GM18873 (cell line): ENCODE data around the gene RIOK1.

ENCODE experiments used
- ATAC-seq: cut with Tn5 transposase; IDR thresholded peaks from one replicate; pipeline ENCODE4 v1.9.1; 2021; ENCODE audit warnings: mild to moderate bottlenecking, moderate library complexity, moderate number of reproducible peaks; ENCODE audit not compliant: unreplicated experiment, low FRiP score

Gene RIOK1

DNA sequence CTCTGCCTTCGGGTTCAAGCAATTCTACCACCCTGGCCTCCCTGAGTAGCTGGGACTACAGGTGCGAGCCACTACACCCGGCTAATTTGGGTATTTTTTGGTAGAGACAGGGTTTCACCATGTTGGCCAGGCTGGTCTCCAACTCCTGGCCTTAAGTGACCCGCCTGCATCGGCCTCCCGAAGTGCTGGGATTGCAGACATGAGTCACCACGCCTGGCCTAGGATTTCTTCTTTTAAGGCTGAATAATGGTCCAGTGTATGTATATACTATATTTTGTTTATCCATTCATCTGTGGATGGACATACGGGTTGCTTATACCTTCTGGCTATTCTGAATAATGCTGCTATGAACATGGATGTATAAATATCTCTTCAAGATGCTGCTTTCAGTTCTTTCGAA is 17.1 kb downstream of the RIOK1 start:
- no peak for ATAC-seq

DNA sequence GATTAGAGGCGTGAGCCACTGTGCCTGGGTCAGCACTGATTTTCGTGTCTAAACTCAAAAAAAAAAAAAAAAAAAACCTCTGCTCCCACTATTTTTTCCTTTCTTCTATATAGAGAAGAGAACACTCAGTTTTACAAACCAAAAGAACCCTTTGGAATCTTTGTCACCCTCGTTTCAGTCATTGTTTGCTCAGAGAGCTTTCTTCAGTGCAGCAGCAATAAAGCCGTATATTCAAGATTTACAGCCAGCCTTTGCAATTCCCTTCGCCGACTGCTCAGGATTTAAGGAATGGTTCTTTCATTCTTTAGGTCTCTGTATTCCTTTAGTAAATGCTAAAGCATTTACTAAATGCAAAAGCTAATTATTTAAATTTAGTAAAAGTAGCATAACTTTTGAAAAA is 20.1 kb downstream of the RIOK1 start:
- no peak for ATAC-seq

DNA sequence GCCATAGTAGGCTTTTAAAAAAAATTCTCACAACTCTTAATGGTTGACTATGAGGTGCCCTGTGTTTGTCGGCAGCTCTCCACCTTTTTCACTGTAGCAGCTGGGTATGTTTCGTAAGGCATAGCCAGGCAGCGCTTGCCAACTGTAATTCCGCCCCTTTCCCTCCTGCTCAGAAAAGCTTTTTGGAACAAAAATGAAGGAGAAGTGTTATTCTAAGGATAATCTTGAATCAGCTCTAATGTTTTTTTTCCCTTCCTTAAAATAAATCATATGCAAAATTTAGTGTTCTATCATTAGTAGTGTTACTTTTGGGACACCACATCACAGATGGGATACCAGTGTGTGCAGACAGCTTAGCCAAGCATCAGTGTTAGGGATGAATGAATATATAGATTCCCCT is 21.2 kb downstream of the RIOK1 start:
- no peak for ATAC-seq

DNA sequence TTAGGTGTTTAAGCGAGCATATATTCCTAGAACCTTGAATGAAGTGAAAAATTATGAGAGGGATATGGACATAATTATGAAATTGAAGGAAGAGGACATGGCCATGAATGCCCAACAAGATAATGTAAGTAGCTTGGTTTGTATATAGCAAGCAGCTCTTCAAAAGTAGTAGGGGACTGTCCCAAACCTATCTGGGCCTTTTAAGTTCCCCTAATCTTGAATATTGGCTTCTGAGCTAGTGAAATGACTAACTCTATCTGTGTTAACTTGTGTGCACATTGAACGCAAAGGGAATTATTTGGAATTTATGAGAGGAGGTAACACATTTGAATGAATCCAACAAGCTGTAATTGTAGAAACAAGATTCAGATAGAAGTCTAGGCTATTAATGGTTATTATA is 21.7 kb downstream of the RIOK1 start:
- no peak for ATAC-seq

DNA sequence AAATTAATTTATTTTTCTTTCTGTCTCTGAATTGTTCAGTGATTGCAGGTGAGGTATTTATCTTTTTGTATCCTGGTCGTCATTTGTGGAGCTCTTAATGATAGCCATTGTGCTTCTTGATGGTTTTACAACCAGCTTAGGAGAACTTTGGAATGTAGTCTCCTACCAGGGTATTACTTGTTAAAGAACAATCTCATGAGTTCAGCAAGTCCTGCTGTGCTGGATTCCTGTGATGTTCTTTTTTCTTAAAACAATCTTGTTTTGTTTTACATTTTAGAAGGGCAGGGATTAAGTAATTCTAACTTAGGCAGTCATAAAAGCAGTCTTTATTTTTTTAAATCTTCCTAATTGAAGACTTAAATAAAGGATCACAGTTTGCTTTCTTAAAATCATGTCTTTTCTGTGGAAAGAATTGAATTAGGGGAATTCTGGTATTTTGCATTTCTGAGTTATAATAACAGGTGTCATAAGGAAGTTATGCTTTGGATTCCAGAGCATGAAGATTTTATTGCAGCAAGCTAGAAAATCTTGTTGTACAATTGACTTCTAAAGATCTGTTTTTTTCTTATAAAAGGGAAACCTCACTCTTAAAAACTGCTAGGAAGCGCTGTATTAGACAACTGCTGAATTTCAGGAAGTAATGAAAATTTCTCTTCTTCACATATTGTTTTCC is 23.7 kb downstream of the RIOK1 start:
- no peak for ATAC-seq

DNA sequence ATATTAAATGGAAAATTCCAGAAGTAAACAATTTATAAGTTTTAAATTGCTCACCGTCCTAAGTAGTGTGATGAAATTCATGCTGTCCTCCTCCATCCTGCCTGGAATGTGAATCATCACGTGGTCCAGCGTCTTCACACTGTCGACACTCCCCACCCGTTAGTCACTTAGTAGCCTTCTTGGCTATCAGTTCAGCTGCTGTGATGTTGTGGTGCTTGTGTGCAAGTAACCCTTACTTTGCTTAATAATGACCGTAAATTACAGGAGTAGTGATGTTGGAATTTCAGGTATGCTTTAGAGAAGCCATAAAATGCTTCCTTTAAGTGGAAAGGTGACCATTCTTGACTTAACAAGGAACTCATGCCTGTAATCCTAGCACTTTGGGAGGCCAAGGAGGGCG is 25.2 kb downstream of the RIOK1 start:
- ATAC-seq: no peak

DNA sequence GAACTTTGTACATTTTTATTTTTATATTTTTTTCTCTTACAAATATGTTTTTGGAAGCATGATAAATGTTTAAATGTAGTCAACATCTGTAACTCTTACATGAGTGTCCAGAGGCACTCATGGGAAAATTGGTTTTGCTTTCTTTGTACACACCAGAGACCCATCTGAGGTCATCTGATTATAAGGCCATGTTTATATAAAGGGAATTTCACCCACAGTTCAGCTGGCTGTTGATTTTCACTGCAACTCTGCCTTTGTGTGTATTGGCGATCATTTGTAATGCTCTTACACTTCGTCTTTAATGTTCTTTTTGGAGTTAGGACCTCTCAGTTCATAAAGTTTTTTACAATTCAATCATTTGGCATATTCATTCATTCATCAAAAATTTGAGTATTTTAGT is 28.1 kb downstream of the RIOK1 start:
- ATAC-seq: no peak

DNA sequence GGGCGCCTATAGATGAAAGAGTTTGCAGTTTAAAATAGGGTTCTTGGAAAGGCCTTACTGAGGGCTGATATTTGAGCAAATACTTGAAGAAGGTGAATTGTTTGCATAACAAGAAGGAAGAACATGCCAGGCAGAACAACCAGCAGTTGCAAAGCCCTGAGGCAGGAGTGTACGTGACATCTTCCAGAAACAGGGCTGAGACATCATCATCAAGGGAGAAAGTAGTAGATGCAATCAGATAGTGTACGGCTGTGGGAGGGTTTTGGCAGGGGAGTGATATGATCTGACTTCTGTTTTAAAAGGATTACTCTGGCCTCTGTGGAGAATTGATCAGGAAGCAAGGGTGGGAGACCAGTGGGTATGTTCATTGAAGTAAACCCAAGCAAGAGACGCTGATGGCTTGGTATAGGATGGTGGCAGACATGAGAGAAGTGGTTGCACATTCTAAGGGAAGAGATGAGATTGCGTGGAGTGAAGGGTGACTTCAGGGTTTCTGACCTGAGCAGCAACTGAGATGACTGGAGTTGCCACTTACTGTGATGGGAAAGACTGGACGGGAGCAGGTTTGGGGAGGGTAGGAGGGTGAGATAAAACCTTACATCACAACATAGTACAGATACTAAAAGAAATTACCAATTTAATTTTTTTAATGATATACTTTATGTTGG is 28.8 kb downstream of the RIOK1 start:
- ATAC-seq: no peak

DNA sequence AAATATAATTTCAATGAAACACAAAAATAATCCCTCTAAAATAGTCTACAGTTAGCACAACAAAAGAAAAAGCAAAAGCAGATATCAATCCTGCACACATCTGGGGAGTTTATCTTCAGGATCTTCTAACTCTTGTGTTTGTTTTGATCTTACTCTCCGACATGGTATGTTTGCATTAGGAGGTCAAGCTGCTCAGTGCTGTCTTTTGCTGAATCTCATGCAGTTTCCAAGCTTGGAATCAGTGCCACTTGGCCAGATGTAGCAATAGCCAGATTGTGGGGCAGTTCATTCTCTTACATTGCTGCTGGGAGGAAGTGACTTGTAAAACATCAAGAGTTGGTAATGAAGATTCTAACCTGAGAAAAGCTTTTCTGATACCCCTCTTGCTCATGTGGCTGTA is 29.5 kb downstream of the RIOK1 start:
- no peak for ATAC-seq

DNA sequence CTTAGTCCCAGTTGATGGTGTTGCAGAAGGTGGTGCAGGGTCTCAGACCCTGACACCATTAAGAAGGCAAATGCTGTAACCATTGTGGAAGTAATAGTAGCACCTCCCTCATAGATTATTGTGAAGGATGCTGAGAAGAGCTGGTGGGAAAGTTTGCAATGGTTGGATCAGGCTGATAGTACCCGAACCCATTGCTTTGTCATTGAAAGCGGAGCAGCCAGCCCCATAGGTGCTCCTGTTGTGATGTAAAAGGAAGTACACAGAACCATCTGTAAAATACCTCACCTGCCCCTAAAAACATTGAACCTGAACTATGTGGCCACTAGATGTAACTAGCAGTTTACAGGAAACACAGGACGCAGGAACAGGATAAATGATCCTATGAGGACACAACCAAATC is 31.5 kb downstream of the RIOK1 start:
- ATAC-seq: no peak

DNA sequence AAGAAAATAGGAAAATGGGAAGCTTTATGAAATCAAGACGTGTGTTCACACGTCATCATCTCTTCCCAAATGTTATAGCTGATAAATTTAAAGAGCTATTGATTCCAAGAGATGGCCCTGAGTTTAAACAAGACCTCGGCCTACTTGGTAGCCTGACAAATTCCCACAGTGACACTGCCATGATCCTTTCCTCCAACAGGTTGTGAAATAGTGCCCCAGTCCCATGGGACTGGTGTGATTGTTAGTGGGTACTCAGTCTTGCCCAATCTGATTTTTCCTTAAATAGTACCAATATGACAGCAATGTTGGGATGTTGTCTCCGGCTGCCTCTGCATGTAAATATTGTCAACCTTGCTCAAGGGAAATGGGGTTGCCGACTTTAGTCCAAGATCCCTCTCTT is 34.5 kb downstream of the RIOK1 start:
- ATAC-seq: no peak

DNA sequence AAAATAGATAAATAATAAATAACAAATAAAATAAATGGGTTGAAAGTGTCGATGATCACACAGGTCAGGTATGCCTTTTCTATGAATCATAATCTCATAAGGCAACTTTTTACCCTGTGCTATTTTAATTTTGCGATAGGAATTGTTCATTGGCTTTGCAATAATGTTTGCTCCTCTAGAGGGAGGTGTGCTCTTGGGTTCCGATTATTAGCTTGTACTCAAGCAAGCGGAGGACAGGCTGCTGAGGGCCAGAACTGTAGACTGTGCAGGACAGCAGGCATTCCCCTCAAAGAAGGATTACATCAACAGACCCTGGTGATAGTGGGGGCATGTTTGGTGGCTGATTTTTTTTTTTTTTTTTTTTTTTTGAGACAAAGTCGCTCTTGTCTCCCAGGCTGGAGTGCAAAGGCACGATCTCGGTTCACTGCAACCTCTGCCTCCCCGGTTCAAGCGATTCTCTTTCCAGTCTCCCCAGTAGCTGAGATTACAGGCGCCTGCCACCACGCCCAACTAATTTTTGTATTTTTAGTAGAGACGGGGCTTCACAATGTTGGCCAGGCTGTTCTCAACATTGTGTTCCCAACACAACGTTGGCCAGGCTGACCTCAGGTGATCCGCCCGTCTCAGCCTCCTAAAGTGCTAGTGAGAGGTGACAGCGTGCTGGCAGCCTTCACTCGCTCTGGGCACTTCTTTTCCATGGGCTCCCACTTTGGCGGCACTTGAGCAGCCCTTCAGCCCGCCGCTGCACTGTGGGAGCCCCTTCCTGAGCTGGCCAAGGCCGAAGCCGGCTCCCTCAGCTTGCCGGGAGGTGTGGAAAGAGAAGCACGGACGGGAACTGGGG is 35.6 kb downstream of the RIOK1 start:
- ATAC-seq: no peak

DNA sequence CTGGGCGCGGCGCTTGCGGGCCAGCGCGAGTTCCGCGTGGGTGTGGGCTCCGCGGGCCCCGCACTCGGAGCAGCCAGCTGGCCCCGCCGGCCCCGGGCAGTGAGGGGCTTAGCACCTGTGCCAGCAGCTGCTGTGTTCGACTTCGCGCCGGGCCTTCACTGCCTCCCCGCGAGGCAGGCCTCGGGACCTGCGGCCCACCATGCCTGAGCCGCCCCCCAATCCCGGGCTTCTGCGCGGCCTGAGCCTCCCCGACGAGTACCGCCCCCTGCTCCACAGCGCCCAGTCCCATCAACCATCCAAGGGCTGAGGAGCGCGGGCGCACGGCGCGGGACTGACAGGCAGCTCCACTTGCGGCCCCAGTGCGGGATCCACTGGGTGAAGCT is 36.2 kb downstream of the RIOK1 start:
- no peak for ATAC-seq

DNA sequence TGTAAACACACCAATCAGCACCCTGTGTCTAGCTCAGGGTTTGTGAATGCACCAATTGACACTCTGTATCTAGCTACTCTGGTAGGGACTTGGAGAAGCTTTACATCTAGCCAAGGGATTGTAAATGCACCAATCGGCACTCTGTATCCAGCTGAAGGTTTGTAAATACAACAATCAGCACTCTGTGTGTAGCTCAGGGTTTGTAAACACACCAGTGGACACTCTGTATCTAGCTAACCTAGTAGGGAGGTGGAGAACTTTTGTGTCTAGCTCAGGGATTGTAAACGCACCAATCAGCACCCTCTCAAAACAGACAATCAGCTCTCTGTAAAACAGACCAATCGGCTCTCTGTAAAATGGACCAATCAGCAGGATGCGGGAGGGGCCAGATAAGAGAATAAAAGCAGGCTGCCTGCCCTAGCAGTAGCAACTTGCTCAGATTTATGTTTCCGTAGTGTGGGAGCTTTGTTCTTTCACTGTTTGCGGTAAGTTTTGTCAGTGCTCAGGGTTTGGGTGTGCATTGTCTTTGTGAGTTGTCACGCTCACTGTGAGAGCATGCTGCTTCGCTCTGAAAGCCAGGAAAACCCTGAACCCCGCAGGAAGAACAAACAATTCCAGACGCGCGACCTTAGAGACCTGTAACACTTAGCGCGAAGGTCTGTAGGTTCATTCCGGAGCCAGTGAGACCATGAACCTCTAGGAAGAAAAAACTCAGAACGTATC is 37.0 kb downstream of the RIOK1 start:
- no peak for ATAC-seq

DNA sequence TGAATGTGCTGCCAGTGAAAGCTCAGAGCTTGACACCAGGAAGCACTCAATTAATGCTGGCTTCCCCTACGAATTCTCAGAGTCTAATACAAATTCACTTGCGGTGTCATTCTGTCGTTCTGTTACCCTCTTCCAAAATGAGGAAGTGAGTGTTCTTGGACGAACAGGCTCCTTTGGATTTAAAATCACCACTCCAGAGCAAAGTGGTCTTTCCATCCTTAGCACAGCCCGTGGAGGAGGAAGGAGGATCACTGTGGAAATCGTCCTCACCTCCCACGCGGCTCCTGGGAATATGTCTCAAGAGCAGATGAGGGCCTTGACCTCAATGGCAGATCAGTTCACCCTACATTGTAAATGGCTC is 41.7 kb downstream of the RIOK1 start:
- no peak for ATAC-seq

DNA sequence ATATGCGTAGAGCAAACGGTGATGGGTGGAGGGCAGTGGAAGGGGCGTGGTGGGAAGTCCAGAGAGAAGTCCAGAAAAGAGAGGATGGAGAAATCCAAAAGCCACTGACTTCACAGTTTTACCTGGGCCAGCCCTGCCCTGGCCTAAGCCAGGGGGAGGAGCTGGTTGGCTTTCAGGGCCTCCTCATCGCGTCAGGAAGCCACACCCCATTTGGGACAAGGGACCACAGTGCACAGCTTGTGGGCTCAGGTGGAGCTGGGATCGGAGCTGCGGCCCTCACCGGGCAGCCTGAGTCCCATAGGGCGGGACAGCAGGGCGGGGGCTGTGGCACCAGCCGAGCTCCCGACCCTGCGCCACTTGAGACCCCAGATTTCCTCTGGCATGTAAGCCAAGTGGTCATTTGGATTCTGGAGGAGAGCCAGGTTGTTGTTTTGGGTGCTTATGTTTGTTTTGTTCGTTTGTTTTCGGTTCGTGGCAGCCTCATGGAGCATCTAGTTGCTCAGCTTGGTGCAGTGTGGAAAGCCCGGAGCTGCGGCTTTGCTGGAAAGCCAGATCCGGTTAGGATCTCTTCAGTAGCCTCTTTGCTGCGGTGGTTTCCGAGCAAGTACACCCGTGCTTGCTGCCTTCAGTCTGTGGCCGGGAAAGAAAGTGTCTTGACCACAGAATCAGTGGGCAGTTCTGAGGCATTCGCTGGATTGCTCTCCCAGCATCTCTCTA is 42.2 kb downstream of the RIOK1 start:
- ATAC-seq: no peak

DNA sequence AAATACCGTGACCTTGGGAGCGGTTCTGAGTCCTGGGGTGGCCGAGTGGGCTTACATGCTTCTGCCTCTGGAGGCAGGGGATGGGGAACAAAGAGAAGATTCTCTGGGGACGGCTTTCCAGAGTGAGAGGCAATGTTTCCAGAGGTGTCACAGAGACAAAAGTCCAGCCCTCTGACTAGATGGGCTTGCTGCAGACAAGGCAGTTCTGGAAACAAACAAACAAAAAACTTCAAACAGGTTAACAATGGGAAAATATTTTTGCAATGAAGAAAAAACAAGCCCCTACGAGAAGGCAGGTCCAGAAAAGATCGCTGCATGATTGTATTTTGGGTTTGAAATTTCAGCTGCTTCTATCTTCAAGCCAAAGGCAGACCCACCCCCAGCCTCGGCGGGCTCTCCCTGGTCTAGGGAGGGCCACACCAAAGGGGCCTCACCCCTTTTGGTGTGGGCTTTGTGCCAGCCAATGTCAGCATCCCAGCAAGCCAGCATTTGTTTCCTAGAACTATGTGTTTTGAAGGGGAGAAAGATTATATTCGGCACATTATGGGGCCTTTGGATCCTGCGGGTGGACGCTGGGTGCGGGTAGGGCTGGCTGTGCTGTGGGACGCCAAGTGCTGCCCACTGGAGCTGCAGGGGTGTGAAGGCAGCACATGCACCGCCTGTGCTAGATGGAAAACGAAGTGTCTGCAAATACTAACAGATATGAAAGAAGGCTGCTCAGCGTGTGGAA is 42.9 kb downstream of the RIOK1 start:
- no peak for ATAC-seq

DNA sequence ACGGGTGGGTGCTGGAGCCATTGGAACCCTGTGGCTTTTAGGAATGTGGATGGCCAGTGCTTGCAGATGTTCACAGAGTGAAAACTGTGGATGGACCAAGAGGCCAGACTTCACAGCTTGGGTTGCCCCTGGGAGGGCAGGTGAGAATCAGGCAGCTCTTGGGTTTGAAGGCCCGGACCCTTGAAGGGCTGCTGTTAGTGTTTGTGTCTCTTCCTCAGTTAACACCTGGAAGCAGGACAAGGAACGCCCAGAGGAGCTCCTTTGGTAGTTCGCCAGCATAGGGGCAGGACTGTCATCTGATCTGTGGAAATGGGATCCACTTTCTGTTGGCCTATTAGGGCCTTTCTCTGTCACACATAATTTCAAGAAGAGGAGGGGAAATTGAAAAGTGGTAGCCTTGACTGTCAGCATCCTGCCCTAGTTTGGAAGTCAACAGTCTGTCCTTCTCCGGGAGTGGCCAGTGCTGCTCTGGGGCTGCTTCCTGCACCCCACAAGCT is 43.6 kb downstream of the RIOK1 start:
- no peak for ATAC-seq

DNA sequence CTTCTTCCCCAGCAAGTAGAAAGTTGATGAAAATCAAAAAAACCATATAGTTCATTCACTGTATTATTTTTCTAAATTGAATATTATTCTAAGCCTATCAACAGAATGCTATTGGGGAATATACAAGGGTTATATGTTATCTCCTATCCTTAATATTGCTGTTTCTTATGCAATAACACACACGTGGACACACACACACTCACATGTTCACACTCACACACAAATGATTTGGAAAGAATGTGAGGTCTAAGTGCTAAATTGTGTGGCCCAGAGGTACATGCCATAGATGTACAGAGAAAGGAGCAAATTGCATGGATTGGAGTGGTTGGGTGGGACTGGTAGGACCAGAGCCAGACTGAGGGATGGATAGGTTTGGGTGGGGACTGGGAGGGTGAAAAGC is 45.1 kb downstream of the RIOK1 start:
- no peak for ATAC-seq

DNA sequence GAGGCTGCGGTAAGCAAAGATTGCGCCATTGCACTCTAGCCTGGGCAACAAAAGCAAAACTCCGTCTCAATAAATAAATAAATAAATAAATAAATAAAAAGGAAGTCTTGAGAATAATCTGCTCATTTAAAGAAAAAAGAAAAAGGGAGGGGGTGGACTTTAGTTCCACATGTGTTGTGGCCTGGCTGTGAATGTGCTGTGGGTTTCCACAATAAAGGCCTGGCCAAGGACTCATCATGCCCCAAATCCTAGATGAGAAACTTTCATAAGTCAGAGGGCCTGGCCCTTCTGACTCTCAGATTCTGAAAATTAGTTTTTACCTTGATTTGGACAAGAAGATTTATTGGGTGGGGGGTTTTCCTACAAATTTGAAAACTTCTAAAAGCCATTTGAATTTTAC is 48.4 kb downstream of the RIOK1 start:
- no peak for ATAC-seq
